Stimulated activated CD8-positive, alpha-beta memory T cell treated with anti-CD3 and anti-CD28 coated beads, Interleukin-12 subunit alpha, Interleukin-12 subunit beta, amount 100 ng/mL, for 1 hour (primary cell): Measurements from ENCODE around the gene EPS8L3.
"Not testable (repeated sequence)": the region's sequence is repeated elsewhere in the genome, so short reads cannot be mapped to it uniquely, and the experiment has no call there.

ENCODE experiments used
- DNase-seq: peaks from one replicate; pipeline ENCODE4 v3.0.0-alpha.2; 2020; ENCODE audit warnings: low read depth

The EPS8L3 gene

GRCh38 chr1:109708949-109709348 is 54.8 kb downstream of the EPS8L3 start:
- not testable (repeated sequence) for DNase-seq

- no peak for DNase-seq
These were observed 58.3 kb downstream of the EPS8L3 start for GRCh38 chr1:109705411-109705810.

DNA sequence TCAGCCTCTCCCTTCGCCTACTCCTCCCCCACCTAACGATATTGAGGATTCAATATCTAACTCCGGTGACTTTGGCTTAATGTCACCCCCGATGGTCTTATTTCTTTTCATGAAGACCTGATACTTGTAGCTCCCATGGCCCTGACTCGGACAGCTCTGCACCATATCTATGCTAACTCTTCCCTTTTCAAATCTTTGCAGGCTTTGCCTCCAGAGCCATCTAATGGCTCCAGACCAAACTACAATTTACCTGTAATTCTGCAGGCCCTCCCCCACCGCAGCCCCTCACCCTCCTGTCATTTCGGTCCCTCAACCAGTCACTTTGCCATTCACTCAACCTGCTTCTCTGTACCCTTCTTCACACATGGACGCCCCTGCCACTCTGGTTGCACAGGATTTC is 59.5 kb downstream of the EPS8L3 start:
- no peak for DNase-seq

DNA sequence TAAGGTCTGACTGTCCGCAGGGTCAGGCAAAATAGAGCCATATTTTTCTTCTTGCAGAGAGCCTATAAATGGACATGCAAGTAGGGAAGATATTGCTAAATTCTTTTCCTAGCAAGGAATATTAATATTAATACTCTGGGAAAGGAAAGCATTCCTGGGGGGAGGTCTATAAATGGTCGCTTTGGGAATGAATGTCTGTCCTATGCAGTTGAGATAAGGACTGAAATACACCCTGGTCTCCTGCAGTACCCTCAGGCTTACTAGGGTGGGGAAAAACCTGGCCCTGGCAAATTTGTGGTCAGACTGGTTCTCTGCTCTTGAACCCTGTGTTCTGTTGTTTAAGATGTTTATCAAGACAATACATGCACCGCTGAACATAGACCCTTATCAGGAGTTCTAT is 60.8 kb downstream of the EPS8L3 start:
- not testable (repeated sequence) for DNase-seq
